OCI-LY7 (cell line): Measurements from ENCODE around the gene OTOG.

ENCODE experiments used
- EZH2phosphoT487 ChIP-seq: fragments of 200-600 bp; sonication (generic); IDR thresholded peaks from 2 replicates; pipeline ENCODE4 v1.6.1; 2018; ENCODE audit warnings: low read depth, borderline replicate concordance, mild to moderate bottlenecking, mixed run types, antibody characterized with exemption, low read length, moderate library complexity, mixed read lengths
- TF ChIP-seq, protein P1 (sequence below): fragments of 200-600 bp; sonication (generic); conservative IDR thresholded peaks from 2 replicates; pipeline ENCODE4 v1.5.1; 2014; ENCODE audit warnings: mild to moderate bottlenecking, antibody characterized with exemption, low read length, moderate library complexity, mixed read lengths

DNA sequence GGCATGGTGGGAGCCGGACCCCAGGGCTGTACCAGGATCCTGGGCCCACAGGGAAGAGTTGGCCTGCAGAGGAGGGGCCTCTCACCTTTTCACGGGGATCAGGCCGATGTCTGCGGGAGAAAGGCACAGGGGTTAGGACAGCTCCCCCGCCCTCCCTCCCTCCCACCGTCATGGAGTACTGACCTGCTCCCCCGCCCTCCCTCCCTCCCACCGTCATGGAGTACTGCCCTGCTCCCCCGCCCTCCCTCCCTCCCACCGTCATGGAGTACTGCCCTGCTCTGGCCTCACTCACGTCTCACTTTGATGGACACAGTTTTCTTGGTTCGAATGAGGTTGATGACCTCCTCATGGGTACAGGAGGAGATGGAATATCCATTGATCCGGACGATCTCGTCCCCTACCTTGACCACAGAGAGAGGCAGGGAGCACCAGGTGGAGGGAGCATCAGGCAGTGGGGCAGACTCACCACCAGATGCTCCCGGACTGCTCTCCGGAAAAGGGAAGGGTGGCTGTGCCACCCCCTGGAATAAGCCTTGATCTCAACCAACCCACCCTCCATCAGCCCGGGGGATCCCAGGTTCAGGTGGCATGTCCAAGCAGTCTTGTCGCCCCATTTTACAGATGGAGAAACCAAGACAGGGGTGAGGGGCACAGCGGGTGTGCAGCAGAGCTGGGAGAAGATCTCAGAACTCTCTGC lies 20.0 kb upstream of the OTOG start:
- no peak for TF ChIP-seq EZH2phosphoT487
- TF ChIP-seq, protein P1, sequence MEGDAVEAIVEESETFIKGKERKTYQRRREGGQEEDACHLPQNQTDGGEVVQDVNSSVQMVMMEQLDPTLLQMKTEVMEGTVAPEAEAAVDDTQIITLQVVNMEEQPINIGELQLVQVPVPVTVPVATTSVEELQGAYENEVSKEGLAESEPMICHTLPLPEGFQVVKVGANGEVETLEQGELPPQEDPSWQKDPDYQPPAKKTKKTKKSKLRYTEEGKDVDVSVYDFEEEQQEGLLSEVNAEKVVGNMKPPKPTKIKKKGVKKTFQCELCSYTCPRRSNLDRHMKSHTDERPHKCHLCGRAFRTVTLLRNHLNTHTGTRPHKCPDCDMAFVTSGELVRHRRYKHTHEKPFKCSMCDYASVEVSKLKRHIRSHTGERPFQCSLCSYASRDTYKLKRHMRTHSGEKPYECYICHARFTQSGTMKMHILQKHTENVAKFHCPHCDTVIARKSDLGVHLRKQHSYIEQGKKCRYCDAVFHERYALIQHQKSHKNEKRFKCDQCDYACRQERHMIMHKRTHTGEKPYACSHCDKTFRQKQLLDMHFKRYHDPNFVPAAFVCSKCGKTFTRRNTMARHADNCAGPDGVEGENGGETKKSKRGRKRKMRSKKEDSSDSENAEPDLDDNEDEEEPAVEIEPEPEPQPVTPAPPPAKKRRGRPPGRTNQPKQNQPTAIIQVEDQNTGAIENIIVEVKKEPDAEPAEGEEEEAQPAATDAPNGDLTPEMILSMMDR, result no peak
